Liver (tissue), 9 donors: ENCODE results near the gene TTC12. TPM values are rescaled to one million over a fixed set of nuclear protein-coding genes. Genes with fewer than 3 reads are reported as not detected.

Source experiments
- DNase-seq: peaks from one replicate; pipeline ENCODE4 v3.0.0-alpha.2; 2017; ENCODE audit warnings: low spot score
- H3K27ac ChIP-seq, 2 donors: one replicate each; pipeline ENCODE4 v1.7.0; 2013; ENCODE audit warnings: inconsistent platforms in 2 of 2, low read length in 2 of 2, control low read depth in 1 of 2, low read depth in 1 of 2, mild to moderate bottlenecking in 1 of 2
- H3K27me3 ChIP-seq, 4 donors: one replicate each; pipeline versions ENCODE4 v1.6.1 to v1.7.0; 2013; ENCODE audit warnings: low read length in 3 of 4, inconsistent platforms in 1 of 4, mild to moderate bottlenecking in 1 of 4, moderate library complexity in 1 of 4; ENCODE audit not compliant: control insufficient read depth in 4 of 4, insufficient read depth in 4 of 4
- H3K36me3 ChIP-seq, 4 donors: one replicate each; pipeline versions ENCODE4 v1.6.1 to v1.7.0; 2013; ENCODE audit warnings: low read length in 3 of 4, mild to moderate bottlenecking in 3 of 4, low read depth in 1 of 4, moderate library complexity in 1 of 4; ENCODE audit not compliant: control insufficient read depth in 4 of 4, insufficient read depth in 3 of 4
- H3K4me1 ChIP-seq, 4 donors: one replicate each; pipeline versions ENCODE4 v1.6.1 to v1.7.0; 2013; ENCODE audit warnings: low read length in 3 of 4, mild to moderate bottlenecking in 3 of 4, moderate library complexity in 1 of 4; ENCODE audit not compliant: control insufficient read depth in 4 of 4, insufficient read depth in 4 of 4
- H3K4me3 ChIP-seq, 3 donors: one replicate each; pipeline versions ENCODE4 v1.6.1 to v1.7.0; 2013; ENCODE audit warnings: low read length in 3 of 3, control low read depth in 1 of 3, low read depth in 1 of 3, mild to moderate bottlenecking in 1 of 3
- H3K9ac ChIP-seq, 2 donors: one replicate each; pipeline ENCODE4 v1.7.0; 2013; ENCODE audit warnings: low read length in 2 of 2, mild to moderate bottlenecking in 2 of 2, moderate library complexity in 2 of 2, control low read depth in 1 of 2, low read depth in 1 of 2
- H3K9me3 ChIP-seq, 4 donors: one replicate each; pipeline versions ENCODE4 v1.6.1 to v1.7.0; 2013; ENCODE audit warnings: low read length in 3 of 4; ENCODE audit not compliant: control insufficient read depth in 4 of 4
- EGR1 ChIP-seq, 2 donors: IDR thresholded peaks; 2 replicates each; pipeline ENCODE4 v1.6.1; 2016 to 2018; ENCODE audit warnings: antibody characterized with exemption in 2 of 2, low read depth in 2 of 2
- FOXA1 ChIP-seq: IDR thresholded peaks from 2 replicates; pipeline ENCODE4 v1.6.1; 2016; ENCODE audit warnings: antibody characterized with exemption
- FOXA2 ChIP-seq: IDR thresholded peaks from 2 replicates; pipeline ENCODE4 v1.6.1; 2016; ENCODE audit warnings: antibody characterized with exemption
- GABPA ChIP-seq, 2 donors: IDR thresholded peaks in 1 of 2; conservative IDR thresholded peaks in 1 of 2; 2 replicates each; pipeline ENCODE4 v1.6.1; 2016; ENCODE audit warnings: antibody characterized with exemption in 2 of 2, mild to moderate bottlenecking in 1 of 2, moderate library complexity in 1 of 2
- HNF4A ChIP-seq, 2 donors: conservative IDR thresholded peaks; 2 replicates each; pipeline ENCODE4 v1.6.1; 2016; ENCODE audit warnings: antibody characterized with exemption in 2 of 2, mild to moderate bottlenecking in 2 of 2
- HNF4G ChIP-seq: IDR thresholded peaks from 2 replicates; pipeline ENCODE4 v1.6.1; 2016; ENCODE audit warnings: antibody characterized with exemption
- JUND ChIP-seq, 2 donors: IDR thresholded peaks; 2 replicates each; pipeline ENCODE4 v1.6.1; 2016; ENCODE audit warnings: antibody characterized with exemption in 2 of 2
- NR2F2 ChIP-seq: IDR thresholded peaks from 2 replicates; pipeline ENCODE4 v1.6.1; 2016; ENCODE audit warnings: antibody characterized with exemption
- RAD21 ChIP-seq, 2 donors: IDR thresholded peaks; 2 replicates each; pipeline ENCODE4 v1.6.1; 2016; ENCODE audit warnings: antibody characterized with exemption in 2 of 2, mild to moderate bottlenecking in 2 of 2
- RXRA ChIP-seq, 2 donors: IDR thresholded peaks; 2 replicates each; pipeline ENCODE4 v1.6.1; 2017 to 2018; ENCODE audit warnings: antibody characterized with exemption in 2 of 2, mild to moderate bottlenecking in 1 of 2
- SP1 ChIP-seq: IDR thresholded peaks from 2 replicates; pipeline ENCODE4 v1.6.1; 2018; ENCODE audit warnings: antibody characterized with exemption, mild to moderate bottlenecking
- TAF1 ChIP-seq: conservative IDR thresholded peaks from 2 replicates; pipeline ENCODE4 v1.6.1; 2016; ENCODE audit warnings: antibody characterized with exemption, mild to moderate bottlenecking
- YY1 ChIP-seq: IDR thresholded peaks from 2 replicates; pipeline ENCODE4 v1.6.1; 2016; ENCODE audit warnings: antibody characterized with exemption, mild to moderate bottlenecking
- WGBS: extraction: QIAGEN DNeasy Blood & Tissue Kit; methylation state at CpG from one replicate; pipeline ENCODE4 v1.1.7; 2013; 5-methylcytosine and 5-hydroxymethylcytosine counted together
- polyA plus RNA-seq, 2 donors: library from polyadenylated mRNA; stranded (reverse) in 1 of 2; unstranded in 1 of 2; fragments of 200-250 nt in 1 of 2; fragments of >200 nt in 1 of 2; fragmentation: Nextera tagmentation in 1 of 2; extraction: Ambion mirVana in 1 of 2; gene quantifications; one replicate each; pipeline versions ENCODE4 v1.2.1 to v1.2.3, GENCODE V29; 2013 to 2015
- total RNA-seq, 2 donors: library from RNA; depleted of rRNA; stranded (reverse); fragments of >200 nt; gene quantifications; one replicate each; pipeline ENCODE4 v1.2.3, GENCODE V29; 2014
- TF ChIP-seq, protein P1 (sequence below): fragments of 150-350 bp; IDR thresholded peaks from 2 replicates; pipeline ENCODE4 v1.5.1; 2017; ENCODE audit warnings: improper control_type of control experiment, low read depth, low read length; ENCODE audit not compliant: missing input control
- TF ChIP-seq, protein P2 (sequence below): IDR thresholded peaks from 2 replicates; pipeline ENCODE4 v1.6.1; 2016; ENCODE audit warnings: antibody characterized with exemption
- TF ChIP-seq, protein P3 (sequence below): IDR thresholded peaks from 2 replicates; pipeline ENCODE4 v1.6.1; 2016; ENCODE audit warnings: antibody characterized with exemption
- TF ChIP-seq, protein P4 (sequence below): IDR thresholded peaks from 2 replicates; pipeline ENCODE4 v1.6.1; 2016; ENCODE audit warnings: antibody characterized with exemption, mild to moderate bottlenecking
- TF ChIP-seq, protein P5 (sequence below): IDR thresholded peaks from 2 replicates; pipeline ENCODE4 v1.6.1; 2016; ENCODE audit warnings: antibody characterized with exemption
- donor health status: healthy.
- donor health status: healthy.
- donor health status: healthy.
- donor health status: healthy.
- donor health status: healthy.

TTC12 gene
- total and polyA plus RNA-seq, 4 donors, result 2.8 to 9.0 (median 4.3) TPM

DNA sequence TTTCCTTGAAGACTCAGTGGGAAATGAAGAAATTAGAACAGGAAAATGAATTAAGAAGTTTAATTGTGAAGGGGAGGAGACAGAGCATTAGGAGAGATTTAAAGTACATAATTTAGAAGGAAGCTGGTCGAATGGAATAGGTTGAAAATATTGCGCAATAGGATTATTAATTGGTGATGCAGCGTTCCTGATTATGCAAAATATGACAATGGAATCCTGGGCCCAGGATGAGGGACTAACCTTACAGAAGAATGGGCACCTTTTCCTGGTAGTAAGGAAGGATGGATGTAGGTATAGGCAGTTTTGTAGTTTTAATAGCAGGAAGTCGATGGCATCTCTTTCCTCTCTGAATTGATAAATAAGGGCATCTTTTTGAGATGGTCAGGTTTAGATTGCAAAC lies 7.8 kb downstream of the TTC12 start:
- no peak overlapping the region for H3K27ac ChIP-seq
- no peak overlapping the region for H3K4me3 ChIP-seq
- H3K36me3 ChIP-seq, result peaks cover 0 to 14% (median 6%) of the 10 kb centered on the region in 4 donors
- H3K9me3 ChIP-seq, result no peaks in the 10 kb centered on the region
- TF ChIP-seq, protein P1, sequence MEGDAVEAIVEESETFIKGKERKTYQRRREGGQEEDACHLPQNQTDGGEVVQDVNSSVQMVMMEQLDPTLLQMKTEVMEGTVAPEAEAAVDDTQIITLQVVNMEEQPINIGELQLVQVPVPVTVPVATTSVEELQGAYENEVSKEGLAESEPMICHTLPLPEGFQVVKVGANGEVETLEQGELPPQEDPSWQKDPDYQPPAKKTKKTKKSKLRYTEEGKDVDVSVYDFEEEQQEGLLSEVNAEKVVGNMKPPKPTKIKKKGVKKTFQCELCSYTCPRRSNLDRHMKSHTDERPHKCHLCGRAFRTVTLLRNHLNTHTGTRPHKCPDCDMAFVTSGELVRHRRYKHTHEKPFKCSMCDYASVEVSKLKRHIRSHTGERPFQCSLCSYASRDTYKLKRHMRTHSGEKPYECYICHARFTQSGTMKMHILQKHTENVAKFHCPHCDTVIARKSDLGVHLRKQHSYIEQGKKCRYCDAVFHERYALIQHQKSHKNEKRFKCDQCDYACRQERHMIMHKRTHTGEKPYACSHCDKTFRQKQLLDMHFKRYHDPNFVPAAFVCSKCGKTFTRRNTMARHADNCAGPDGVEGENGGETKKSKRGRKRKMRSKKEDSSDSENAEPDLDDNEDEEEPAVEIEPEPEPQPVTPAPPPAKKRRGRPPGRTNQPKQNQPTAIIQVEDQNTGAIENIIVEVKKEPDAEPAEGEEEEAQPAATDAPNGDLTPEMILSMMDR, result no peak
- TF ChIP-seq, protein P2, sequence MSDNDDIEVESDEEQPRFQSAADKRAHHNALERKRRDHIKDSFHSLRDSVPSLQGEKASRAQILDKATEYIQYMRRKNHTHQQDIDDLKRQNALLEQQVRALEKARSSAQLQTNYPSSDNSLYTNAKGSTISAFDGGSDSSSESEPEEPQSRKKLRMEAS, result no peak
- TF ChIP-seq HNF4A (conservative IDR thresholded peaks at IDR 0.05) (no peak), RAD21 (IDR thresholded peaks at IDR 0.05) (no peak), EGR1 (IDR thresholded peaks at IDR 0.05; ENCODE audit: low read depth in 2 of 2) (no peak), RXRA (IDR thresholded peaks at IDR 0.05) (no peak), TAF1 (no peak), FOXA2 (no peak), FOXA1 (no peak), HNF4G (no peak), GABPA (IDR thresholded peaks at IDR 0.05 in 1 of 2, conservative IDR thresholded peaks at IDR 0.05 in 1 of 2) (no peak), SP1 (no peak), JUND (IDR thresholded peaks at IDR 0.05) (no peak), NR2F2 (no peak), YY1 (no peak)
- TF ChIP-seq, protein P3, sequence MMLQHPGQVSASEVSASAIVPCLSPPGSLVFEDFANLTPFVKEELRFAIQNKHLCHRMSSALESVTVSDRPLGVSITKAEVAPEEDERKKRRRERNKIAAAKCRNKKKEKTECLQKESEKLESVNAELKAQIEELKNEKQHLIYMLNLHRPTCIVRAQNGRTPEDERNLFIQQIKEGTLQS, result no peak
- TF ChIP-seq, protein P4, sequence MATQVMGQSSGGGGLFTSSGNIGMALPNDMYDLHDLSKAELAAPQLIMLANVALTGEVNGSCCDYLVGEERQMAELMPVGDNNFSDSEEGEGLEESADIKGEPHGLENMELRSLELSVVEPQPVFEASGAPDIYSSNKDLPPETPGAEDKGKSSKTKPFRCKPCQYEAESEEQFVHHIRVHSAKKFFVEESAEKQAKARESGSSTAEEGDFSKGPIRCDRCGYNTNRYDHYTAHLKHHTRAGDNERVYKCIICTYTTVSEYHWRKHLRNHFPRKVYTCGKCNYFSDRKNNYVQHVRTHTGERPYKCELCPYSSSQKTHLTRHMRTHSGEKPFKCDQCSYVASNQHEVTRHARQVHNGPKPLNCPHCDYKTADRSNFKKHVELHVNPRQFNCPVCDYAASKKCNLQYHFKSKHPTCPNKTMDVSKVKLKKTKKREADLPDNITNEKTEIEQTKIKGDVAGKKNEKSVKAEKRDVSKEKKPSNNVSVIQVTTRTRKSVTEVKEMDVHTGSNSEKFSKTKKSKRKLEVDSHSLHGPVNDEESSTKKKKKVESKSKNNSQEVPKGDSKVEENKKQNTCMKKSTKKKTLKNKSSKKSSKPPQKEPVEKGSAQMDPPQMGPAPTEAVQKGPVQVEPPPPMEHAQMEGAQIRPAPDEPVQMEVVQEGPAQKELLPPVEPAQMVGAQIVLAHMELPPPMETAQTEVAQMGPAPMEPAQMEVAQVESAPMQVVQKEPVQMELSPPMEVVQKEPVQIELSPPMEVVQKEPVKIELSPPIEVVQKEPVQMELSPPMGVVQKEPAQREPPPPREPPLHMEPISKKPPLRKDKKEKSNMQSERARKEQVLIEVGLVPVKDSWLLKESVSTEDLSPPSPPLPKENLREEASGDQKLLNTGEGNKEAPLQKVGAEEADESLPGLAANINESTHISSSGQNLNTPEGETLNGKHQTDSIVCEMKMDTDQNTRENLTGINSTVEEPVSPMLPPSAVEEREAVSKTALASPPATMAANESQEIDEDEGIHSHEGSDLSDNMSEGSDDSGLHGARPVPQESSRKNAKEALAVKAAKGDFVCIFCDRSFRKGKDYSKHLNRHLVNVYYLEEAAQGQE, result no peak
- TF ChIP-seq, protein P5, sequence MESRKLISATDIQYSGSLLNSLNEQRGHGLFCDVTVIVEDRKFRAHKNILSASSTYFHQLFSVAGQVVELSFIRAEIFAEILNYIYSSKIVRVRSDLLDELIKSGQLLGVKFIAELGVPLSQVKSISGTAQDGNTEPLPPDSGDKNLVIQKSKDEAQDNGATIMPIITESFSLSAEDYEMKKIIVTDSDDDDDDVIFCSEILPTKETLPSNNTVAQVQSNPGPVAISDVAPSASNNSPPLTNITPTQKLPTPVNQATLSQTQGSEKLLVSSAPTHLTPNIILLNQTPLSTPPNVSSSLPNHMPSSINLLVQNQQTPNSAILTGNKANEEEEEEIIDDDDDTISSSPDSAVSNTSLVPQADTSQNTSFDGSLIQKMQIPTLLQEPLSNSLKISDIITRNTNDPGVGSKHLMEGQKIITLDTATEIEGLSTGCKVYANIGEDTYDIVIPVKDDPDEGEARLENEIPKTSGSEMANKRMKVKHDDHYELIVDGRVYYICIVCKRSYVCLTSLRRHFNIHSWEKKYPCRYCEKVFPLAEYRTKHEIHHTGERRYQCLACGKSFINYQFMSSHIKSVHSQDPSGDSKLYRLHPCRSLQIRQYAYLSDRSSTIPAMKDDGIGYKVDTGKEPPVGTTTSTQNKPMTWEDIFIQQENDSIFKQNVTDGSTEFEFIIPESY, result no peak
- DNase-seq, result no peak
- no peak overlapping the region for H3K9ac ChIP-seq
- 54% methylated on average over 4 of the region's 4 CpGs for WGBS
- no peaks in the 10 kb centered on the region for H3K27me3 ChIP-seq
- H3K4me1 ChIP-seq, result no peaks in the 10 kb centered on the region
